Mesendoderm (in vitro differentiated cells): Measurements from ENCODE around the gene GADD45B.

Experiments used
- DNase-seq: peaks from one replicate; pipeline ENCODE4 v3.0.0; 2013
- H2AK5ac ChIP-seq: 2 replicates; pipeline ENCODE4 v1.6.1; 2013; ENCODE audit warnings: low read length, inconsistent platforms
- H2BK120ac ChIP-seq: 2 replicates; pipeline ENCODE4 v1.6.1; 2013; ENCODE audit warnings: low read depth, mild to moderate bottlenecking, low read length, moderate library complexity, mixed read lengths
- H2BK15ac ChIP-seq: replicated peaks from 2 replicates; pipeline ENCODE4 v1.6.1; 2013; ENCODE audit warnings: low read depth, mild to moderate bottlenecking, moderate library complexity
- H2BK5ac ChIP-seq: 2 replicates; pipeline ENCODE4 v1.6.1; 2013; ENCODE audit warnings: low read length, inconsistent platforms
- H3K18ac ChIP-seq: 2 replicates; pipeline ENCODE4 v1.6.1; 2013; ENCODE audit warnings: mild to moderate bottlenecking, low read length, mixed read lengths
- H3K23ac ChIP-seq: one replicate; pipeline ENCODE4 v1.6.1; 2013; ENCODE audit warnings: low read length
- H3K27ac ChIP-seq: 2 replicates; pipeline ENCODE4 v1.5.1; 2013; ENCODE audit warnings: low read depth, mild to moderate bottlenecking, inconsistent platforms, low read length, moderate library complexity
- H3K27me3 ChIP-seq: 2 replicates; pipeline ENCODE4 v1.6.1; 2013; ENCODE audit warnings: low read length, control low read depth, mild to moderate bottlenecking, inconsistent platforms; ENCODE audit not compliant: insufficient read depth, poor library complexity
- H3K36me3 ChIP-seq: 2 replicates; pipeline ENCODE4 v1.6.1; 2013; ENCODE audit warnings: low read length, inconsistent platforms; ENCODE audit not compliant: control insufficient read depth, insufficient read depth
- H3K4ac ChIP-seq: one replicate; pipeline ENCODE4 v1.6.1; 2013; ENCODE audit warnings: low read depth, mild to moderate bottlenecking, low read length, moderate library complexity
- H3K4me1 ChIP-seq: 2 replicates; pipeline ENCODE4 v1.6.1; 2013; ENCODE audit warnings: low read depth, low read length, inconsistent platforms; ENCODE audit not compliant: control insufficient read depth
- H3K4me2 ChIP-seq: 2 replicates; pipeline ENCODE4 v1.6.1; 2013; ENCODE audit warnings: low read length
- H3K4me3 ChIP-seq: 2 replicates; pipeline ENCODE4 v1.5.1; 2013; ENCODE audit warnings: mild to moderate bottlenecking, low read length
- H3K56ac ChIP-seq: one replicate; pipeline ENCODE4 v1.6.1; 2013; ENCODE audit warnings: low read length
- H3K79me1 ChIP-seq: 2 replicates; pipeline ENCODE4 v1.6.1; 2013; ENCODE audit warnings: low read length, inconsistent platforms
- H3K79me2 ChIP-seq: 2 replicates; pipeline ENCODE4 v1.6.1; 2013; ENCODE audit warnings: mild to moderate bottlenecking, low read length; ENCODE audit not compliant: control insufficient read depth, insufficient read depth
- H3K9ac ChIP-seq: 2 replicates; pipeline ENCODE4 v1.6.1; 2013; ENCODE audit warnings: low read length, inconsistent platforms
- H4K5ac ChIP-seq: one replicate; pipeline ENCODE4 v1.6.1; 2013; ENCODE audit warnings: low read length
- H4K8ac ChIP-seq: one replicate; pipeline ENCODE4 v1.6.1; 2013; ENCODE audit warnings: low read depth, mild to moderate bottlenecking, control low read depth, low read length, moderate library complexity
- WGBS: extraction: QIAGEN DNeasy Blood & Tissue Kit; methylation state at CpG from one replicate; pipeline ENCODE4 v1.1.7; 2013; ENCODE audit warnings: low lambda C conversion rate, missing lambda C conversion rate; ENCODE audit not compliant: insufficient coverage; ENCODE audit errors: extremely low coverage; 5-methylcytosine and 5-hydroxymethylcytosine counted together

GADD45B gene

GRCh38 chr19:2494084-2494446, 18.1 kb downstream of the GADD45B start:
- Histone ChIP-seq H2AK5ac (no peak overlapping the region), H3K79me2 (no peaks in the 10 kb centered on the region), H3K4me3 (no peak overlapping the region), H3K18ac (no peak overlapping the region), H3K27ac (no peak overlapping the region), H2BK120ac (no peak overlapping the region), H3K9ac (no peak overlapping the region), H3K4ac (no peak overlapping the region), H4K5ac (no peak overlapping the region), H3K27me3 (no peaks in the 10 kb centered on the region), H3K4me2 (no peak overlapping the region), H4K8ac (no peak overlapping the region), H2BK15ac (no peak overlapping the region), H2BK5ac (no peak overlapping the region), H3K56ac (peak overlapping the region; percentile 86), H3K36me3 (no peaks in the 10 kb centered on the region), H3K79me1 (no peaks in the 10 kb centered on the region), H3K23ac (no peak overlapping the region), H3K4me1 (peaks cover 4% of the 10 kb centered on the region)
- no peak for DNase-seq
- WGBS: no CpG with 5 or more reads among the region's 21 CpGs

GRCh38 chr19:2494447-2495129, 18.7 kb downstream of the GADD45B start:
- Histone ChIP-seq H3K36me3 (no peaks in the 10 kb centered on the region), H4K5ac (no peak overlapping the region), H3K4me2 (peak overlapping the region; percentile 88), H3K9ac (peak overlapping the region; percentile 76), H2BK120ac (no peak overlapping the region), H2BK15ac (no peak overlapping the region), H3K27ac (no peak overlapping the region), H2AK5ac (no peak overlapping the region), H3K23ac (peak overlapping the region; percentile 92), H3K4me3 (peak overlapping the region; percentile 41), H3K18ac (peak overlapping the region; percentile 85), H3K79me2 (no peaks in the 10 kb centered on the region), H3K27me3 (no peaks in the 10 kb centered on the region), H4K8ac (no peak overlapping the region), H3K79me1 (no peaks in the 10 kb centered on the region), H2BK5ac (no peak overlapping the region), H3K4ac (peak overlapping the region; percentile 29), H3K4me1 (peaks cover 6% of the 10 kb centered on the region), H3K56ac (peak overlapping the region; percentile 86)
- no CpG with 5 or more reads among the region's 72 CpGs for WGBS
- DNase-seq: peak; percentile 67

DNA sequence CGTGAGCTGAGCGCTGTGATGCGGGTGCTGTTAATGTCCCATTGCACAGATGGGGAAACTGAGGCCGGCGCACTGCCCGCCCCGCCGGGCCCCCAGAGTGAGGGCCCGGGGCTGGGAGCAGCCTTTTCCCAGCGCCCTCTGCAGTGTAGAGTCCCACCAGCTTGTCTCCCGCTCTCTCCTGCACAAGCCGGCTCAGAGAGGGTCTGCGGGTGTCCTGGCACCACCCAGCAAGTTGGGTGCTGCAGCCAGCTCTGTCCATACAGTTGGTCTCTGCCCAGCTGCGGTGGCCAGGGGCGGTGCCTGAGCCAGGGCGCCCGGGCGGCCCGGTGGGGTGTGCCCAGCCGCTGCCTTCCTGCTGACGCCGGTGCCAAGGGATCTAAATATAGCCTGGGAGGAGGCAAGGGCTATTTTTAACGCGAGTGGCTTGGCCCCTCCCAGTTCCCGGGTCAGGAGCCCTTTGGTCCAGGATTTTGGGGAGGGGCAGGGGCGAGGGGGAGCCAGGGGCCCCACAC, 19.3 kb downstream of the GADD45B start:
- Histone ChIP-seq H2BK120ac (peak overlapping the region; percentile 52), H2AK5ac (no peak overlapping the region), H3K18ac (peak overlapping the region; percentile 85), H3K27me3 (no peaks in the 10 kb centered on the region), H3K9ac (peak overlapping the region; percentile 76), H3K79me1 (no peaks in the 10 kb centered on the region), H4K5ac (no peak overlapping the region), H2BK5ac (no peak overlapping the region), H4K8ac (no peak overlapping the region), H3K4me1 (peaks cover 6% of the 10 kb centered on the region), H3K23ac (no peak overlapping the region), H3K4ac (peak overlapping the region; percentile 29), H3K4me2 (peak overlapping the region; percentile 88), H3K4me3 (peak overlapping the region; percentile 41), H2BK15ac (no peak overlapping the region), H3K56ac (peak overlapping the region; percentile 86), H3K27ac (no peak overlapping the region), H3K36me3 (no peaks in the 10 kb centered on the region), H3K79me2 (no peaks in the 10 kb centered on the region)
- no CpG with 5 or more reads among the region's 26 CpGs for WGBS
- no peak for DNase-seq

DNA sequence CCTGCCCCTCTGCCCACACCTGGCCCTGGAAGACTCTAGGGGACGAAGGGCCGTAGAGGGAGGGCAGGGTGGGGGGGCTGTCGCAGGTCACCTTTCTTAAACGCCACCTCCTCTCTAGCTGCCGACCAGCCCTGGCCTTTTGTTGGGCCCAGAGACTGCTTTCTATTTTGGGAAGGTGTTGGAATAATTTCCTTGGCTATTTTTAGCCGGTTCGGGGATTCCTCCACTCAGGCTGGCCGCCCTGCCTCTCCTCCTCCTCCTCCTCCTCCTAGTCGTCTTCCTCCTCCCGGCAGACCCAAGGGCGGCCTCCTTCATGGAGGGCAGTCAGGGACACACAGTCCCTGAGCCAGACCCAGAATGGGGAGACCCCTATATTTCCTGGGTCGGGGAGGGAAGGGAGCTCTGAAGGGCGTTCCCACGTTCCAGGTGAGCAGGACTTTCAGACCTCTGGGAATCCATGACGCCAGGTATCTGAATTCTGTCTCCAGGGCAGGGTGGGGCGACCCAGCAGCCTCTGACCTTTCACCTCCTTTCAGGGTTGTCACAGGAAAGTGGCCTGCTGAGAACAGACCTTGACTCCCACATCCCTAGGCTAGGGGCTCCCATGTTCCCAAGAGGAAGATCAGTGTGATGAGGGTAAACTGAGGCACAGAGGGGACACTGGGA, 19.9 kb downstream of the GADD45B start:
- peak overlapping the region; percentile 29 for H3K4ac ChIP-seq
- no peak overlapping the region for H2AK5ac ChIP-seq
- H4K8ac ChIP-seq: no peak overlapping the region
- H3K4me3 ChIP-seq: no peak overlapping the region
- DNase-seq: no peak
- H3K18ac ChIP-seq: peak overlapping the region; percentile 85
- H3K36me3 ChIP-seq: no peaks in the 10 kb centered on the region
- H3K23ac ChIP-seq: no peak overlapping the region
- H3K27ac ChIP-seq: no peak overlapping the region
- H3K4me1 ChIP-seq: peaks cover 6% of the 10 kb centered on the region
- H2BK120ac ChIP-seq: peak overlapping the region; percentile 52
- H3K4me2 ChIP-seq: no peak overlapping the region
- H2BK15ac ChIP-seq: peak overlapping the region; percentile 39
- no peak overlapping the region for H3K9ac ChIP-seq
- H3K79me2 ChIP-seq: no peaks in the 10 kb centered on the region
- H3K79me1 ChIP-seq: no peaks in the 10 kb centered on the region
- peak overlapping the region; percentile 42 for H3K56ac ChIP-seq
- no peaks in the 10 kb centered on the region for H3K27me3 ChIP-seq
- no peak overlapping the region for H4K5ac ChIP-seq
- WGBS: no CpG with 5 or more reads among the region's 16 CpGs
- H2BK5ac ChIP-seq: no peak overlapping the region

- Histone ChIP-seq H3K18ac (no peak overlapping the region), H2BK120ac (no peak overlapping the region), H3K23ac (no peak overlapping the region), H3K27me3 (no peaks in the 10 kb centered on the region), H3K79me2 (no peaks in the 10 kb centered on the region), H3K4ac (peak overlapping the region; percentile 39), H3K4me3 (no peak overlapping the region), H3K56ac (no peak overlapping the region), H4K5ac (no peak overlapping the region), H3K9ac (no peak overlapping the region), H3K36me3 (no peaks in the 10 kb centered on the region), H2BK15ac (no peak overlapping the region), H3K4me1 (peaks cover 6% of the 10 kb centered on the region), H3K27ac (no peak overlapping the region), H4K8ac (no peak overlapping the region), H2AK5ac (no peak overlapping the region), H3K4me2 (no peak overlapping the region), H2BK5ac (no peak overlapping the region), H3K79me1 (no peaks in the 10 kb centered on the region)
- DNase-seq: peak; percentile 59
- WGBS: no CpG with 5 or more reads among the region's 10 CpGs
These were observed 21.3 kb downstream of the GADD45B start for GRCh38 chr19:2497186-2497585.
